Retinal pigment epithelial cell (primary cell): ENCODE measurements around the gene ACACB.

Source experiments
- DNase-seq: peaks from one replicate; pipeline ENCODE4 v3.0.0-alpha.2; 2010; ENCODE audit warnings: low read depth
- H3K4me3 ChIP-seq: 2 replicates; pipeline ENCODE4 v1.5.1; 2011; ENCODE audit warnings: mild to moderate bottlenecking, low read length, control low read depth, moderate library complexity
- TF ChIP-seq, protein P1 (sequence below): conservative IDR thresholded peaks from 2 replicates; pipeline ENCODE4 v1.5.1; 2011; ENCODE audit warnings: low read depth, low read length, control low read depth, inconsistent platforms

The ACACB gene

DNA sequence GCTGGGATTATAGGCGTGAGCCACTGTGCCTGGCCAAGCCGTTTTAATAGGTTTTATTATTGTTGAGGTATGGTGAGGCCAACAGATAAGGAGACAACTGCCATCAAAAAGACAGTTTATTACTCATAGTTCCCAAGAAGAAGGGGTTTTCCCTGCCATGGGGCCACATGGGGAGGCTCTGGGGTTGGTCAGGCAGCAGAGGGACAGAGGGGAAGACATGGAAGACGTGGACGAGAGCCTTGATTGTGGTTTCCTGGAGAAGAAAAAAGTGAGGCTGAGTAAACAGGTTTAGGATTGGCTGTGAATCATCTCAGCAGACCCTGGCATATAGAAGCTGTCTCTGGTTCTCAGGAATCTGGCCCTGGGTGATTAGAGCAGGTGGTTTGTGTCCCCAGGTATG is 122.8 kb downstream of the ACACB start:
- H3K4me3 ChIP-seq: no peak overlapping the region
- TF ChIP-seq, protein P1, sequence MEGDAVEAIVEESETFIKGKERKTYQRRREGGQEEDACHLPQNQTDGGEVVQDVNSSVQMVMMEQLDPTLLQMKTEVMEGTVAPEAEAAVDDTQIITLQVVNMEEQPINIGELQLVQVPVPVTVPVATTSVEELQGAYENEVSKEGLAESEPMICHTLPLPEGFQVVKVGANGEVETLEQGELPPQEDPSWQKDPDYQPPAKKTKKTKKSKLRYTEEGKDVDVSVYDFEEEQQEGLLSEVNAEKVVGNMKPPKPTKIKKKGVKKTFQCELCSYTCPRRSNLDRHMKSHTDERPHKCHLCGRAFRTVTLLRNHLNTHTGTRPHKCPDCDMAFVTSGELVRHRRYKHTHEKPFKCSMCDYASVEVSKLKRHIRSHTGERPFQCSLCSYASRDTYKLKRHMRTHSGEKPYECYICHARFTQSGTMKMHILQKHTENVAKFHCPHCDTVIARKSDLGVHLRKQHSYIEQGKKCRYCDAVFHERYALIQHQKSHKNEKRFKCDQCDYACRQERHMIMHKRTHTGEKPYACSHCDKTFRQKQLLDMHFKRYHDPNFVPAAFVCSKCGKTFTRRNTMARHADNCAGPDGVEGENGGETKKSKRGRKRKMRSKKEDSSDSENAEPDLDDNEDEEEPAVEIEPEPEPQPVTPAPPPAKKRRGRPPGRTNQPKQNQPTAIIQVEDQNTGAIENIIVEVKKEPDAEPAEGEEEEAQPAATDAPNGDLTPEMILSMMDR: no peak
- DNase-seq: no peak

DNA sequence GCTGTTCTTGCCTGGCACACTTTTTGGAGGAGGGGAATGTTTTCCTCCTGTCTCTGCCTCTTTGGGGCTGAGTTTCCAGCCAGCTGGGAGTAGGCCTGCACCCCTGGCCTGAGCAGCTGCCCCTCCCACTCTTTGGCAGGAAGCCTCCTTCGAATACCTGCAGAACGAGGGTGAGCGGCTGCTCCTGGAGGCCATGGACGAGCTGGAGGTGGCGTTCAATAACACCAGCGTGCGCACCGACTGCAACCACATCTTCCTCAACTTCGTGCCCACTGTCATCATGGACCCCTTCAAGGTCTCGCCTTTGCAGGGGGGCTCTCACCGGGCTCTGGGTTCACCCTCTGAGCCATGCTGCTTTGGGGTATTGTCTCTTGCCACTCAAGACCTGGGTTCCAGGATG is 123.3 kb downstream of the ACACB start:
- H3K4me3 ChIP-seq: no peak overlapping the region
- DNase-seq: no peak
- TF ChIP-seq, protein P1: no peak

DNA sequence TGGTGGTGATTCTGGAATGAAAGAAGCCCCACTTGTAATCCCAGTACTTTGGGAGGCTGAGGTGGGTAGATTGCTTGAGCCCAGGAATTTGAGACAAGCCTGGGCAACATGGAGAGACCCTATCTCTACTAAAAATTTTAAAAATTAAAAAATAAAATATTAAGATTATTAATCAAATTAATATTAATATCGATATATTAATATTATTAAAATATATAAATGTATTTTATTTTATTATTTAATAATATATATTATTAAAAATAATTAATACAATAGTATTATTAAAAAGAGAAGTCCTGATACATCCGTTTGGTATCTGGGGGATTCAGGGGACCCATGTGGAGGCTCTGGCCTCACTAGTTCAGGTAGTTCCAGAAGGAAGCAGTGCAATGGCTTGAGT is 124.0 kb downstream of the ACACB start:
- no peak for DNase-seq
- TF ChIP-seq, protein P1: no peak
- no peak overlapping the region for H3K4me3 ChIP-seq

DNA sequence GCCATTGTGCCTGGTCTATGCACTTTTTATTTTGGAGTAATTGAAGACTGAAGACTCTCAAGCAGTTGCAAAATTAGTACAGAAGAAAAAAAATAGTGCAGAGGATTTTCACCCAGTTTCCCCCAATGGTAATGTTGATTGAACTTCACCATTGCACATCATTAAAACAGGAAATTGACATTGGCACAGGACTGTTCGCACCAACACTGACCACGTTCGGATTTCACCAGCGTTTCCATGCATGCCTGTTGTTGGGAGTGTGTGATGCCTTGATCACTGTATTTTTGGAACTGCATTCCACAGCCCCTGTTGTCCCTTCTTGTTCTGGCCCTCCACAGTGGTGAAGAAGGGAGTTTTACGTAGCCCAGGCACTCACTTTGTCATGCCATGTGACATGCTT is 125.5 kb downstream of the ACACB start:
- no peak overlapping the region for H3K4me3 ChIP-seq
- TF ChIP-seq, protein P1: no peak
- DNase-seq: no peak

DNA sequence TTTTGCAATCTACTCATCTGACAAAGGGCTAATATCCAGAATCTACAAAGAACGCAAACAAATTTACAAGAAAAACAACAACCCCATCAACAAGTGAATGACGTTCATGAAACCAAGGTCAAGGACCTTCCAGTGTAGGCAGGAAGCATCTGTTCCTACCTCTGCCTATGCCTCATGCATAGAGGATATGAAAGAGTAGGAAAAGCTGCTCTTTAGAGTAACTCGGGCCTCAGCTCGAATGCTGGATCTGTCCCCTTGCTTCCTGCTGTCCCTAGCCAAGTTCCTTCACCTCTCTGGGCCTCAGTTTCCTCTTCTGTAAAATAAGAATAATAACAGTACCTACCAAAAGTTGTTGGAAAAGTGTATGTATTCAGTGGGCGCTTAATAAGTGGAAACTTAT is 127.7 kb downstream of the ACACB start:
- H3K4me3 ChIP-seq: no peak overlapping the region
- no peak for DNase-seq
- TF ChIP-seq, protein P1: no peak

DNA sequence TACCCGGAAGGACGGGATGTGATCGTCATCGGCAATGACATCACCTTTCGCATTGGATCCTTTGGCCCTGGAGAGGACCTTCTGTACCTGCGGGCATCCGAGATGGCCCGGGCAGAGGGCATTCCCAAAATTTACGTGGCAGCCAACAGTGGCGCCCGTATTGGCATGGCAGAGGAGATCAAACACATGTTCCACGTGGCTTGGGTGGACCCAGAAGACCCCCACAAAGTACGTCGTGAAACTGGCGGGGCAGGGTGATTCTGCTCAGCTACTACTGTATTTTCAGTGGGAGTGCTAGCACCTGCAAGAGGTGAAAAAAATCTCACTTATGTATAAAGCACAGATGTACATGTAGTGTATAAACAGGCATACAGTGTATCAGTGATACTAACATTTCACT is 129.8 kb downstream of the ACACB start:
- TF ChIP-seq, protein P1: no peak
- H3K4me3 ChIP-seq: no peak overlapping the region
- DNase-seq: no peak

DNA sequence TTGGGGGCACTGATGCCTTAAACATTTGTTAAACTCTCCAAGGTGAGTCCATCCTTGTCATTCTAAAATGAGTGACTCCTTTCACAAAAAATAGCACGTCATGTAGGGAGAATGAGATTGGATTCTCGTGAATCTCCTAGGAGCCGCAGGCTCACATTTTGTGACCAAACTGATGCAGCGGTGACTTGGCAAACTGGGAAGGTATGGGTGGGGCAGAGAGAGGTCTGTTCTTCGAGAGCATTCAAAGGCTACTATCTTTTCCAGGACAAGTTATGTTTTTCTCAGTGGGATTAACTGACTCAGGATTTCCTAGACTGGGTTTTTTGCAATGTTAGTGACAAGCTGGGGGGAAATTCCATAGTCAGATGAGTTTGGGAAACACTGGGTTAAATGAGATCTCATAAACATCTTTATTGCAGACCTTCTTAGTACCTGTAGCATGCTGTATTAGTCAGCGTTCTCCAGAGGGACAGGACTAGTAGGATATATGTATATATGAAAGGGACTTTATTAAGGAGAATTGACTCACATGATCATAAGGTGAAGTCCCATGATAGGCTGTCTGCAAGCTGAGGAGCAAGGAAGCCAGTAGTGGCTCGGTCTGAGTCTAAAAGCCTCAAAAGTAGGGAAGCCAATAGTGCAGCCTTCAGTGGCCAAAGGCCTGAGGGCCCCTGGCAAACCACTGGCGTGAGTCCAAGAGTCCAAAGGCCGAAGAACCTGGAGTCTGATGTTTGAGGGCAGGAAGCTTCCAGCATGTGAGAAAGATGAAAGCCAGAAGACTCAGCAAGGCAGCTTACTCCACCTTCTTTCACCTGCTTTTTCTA is 131.7 kb downstream of the ACACB start:
- H3K4me3 ChIP-seq: no peak overlapping the region
- DNase-seq: no peak
- TF ChIP-seq, protein P1: no peak
